CD14-positive monocyte (primary cell): ENCODE data around the gene KCNIP3. TPM values are rescaled to one million over a fixed set of nuclear protein-coding genes. Genes with fewer than 3 reads are reported as not detected.

Experiments used
- DNase-seq, 3 donors: peaks; one replicate each; pipeline ENCODE4 v3.0.0-alpha.2; 2011 to 2022
- H2AFZ ChIP-seq: 2 replicates; pipeline ENCODE4 v1.6.0; 2012; ENCODE audit warnings: mild to moderate bottlenecking, low read depth, low read length, inconsistent platforms; ENCODE audit not compliant: insufficient read depth, poor library complexity, severe bottlenecking
- H3K27ac ChIP-seq, 2 donors: 1 replicate in 1 of 2; 2 replicates in 1 of 2; pipeline ENCODE4 v1.5.1; 2012 to 2013; ENCODE audit warnings: low read length in 2 of 2, control low read depth in 1 of 2, inconsistent platforms in 1 of 2, low read depth in 1 of 2, mild to moderate bottlenecking in 1 of 2
- H3K27me3 ChIP-seq, 2 donors: one replicate each; pipeline versions ENCODE4 v1.6.0 to v1.6.1; 2011 to 2013; ENCODE audit warnings: low read length in 2 of 2; ENCODE audit not compliant: control insufficient read depth in 2 of 2, insufficient read depth in 2 of 2
- H3K36me3 ChIP-seq, 2 donors: replicated peaks in 1 of 2; 1 replicate in 1 of 2; 2 replicates in 1 of 2; pipeline versions ENCODE4 v1.5.1 to v1.6.1; 2012 to 2013; ENCODE audit warnings: low read length in 2 of 2, control low read depth in 1 of 2, inconsistent platforms in 1 of 2, mild to moderate bottlenecking in 1 of 2; ENCODE audit not compliant: insufficient read depth in 2 of 2, control insufficient read depth in 1 of 2
- H3K4me1 ChIP-seq, 2 donors: 1 replicate in 1 of 2; 2 replicates in 1 of 2; pipeline versions ENCODE4 v1.5.1 to v1.6.1; 2012 to 2013; ENCODE audit warnings: low read length in 2 of 2, control low read depth in 1 of 2, inconsistent platforms in 1 of 2, mild to moderate bottlenecking in 1 of 2, moderate library complexity in 1 of 2; ENCODE audit not compliant: insufficient read depth in 2 of 2, control insufficient read depth in 1 of 2
- H3K4me2 ChIP-seq: replicated peaks from 2 replicates; pipeline ENCODE3; 2012; ENCODE audit warnings: low read length, moderate library complexity, mild to moderate bottlenecking; ENCODE audit not compliant: poor library complexity, severe bottlenecking; ENCODE audit errors: extremely low read depth
- H3K4me3 ChIP-seq, 3 experiments: fragments of 200-600 bp in 1 of 3; sonication (generic) in 1 of 3; replicated peaks in 1 of 3; 1 replicate in 2 of 3; 2 replicates in 1 of 3; pipeline ENCODE4 v1.5.1; 2011 to 2013; ENCODE audit warnings: low read length in 3 of 3, mild to moderate bottlenecking in 3 of 3, control low read depth in 2 of 3, low read depth in 2 of 3, inconsistent platforms in 1 of 3, moderate library complexity in 1 of 3
- H3K79me2 ChIP-seq: 2 replicates; pipeline ENCODE4 v1.6.0; 2012; ENCODE audit warnings: mild to moderate bottlenecking, control low read depth, inconsistent platforms, low read length, moderate library complexity; ENCODE audit not compliant: insufficient read depth
- H3K9ac ChIP-seq: 2 replicates; pipeline ENCODE4 v1.6.0; 2017; ENCODE audit warnings: low read length, mild to moderate bottlenecking; ENCODE audit not compliant: insufficient read depth, poor library complexity, severe bottlenecking
- H3K9me3 ChIP-seq, 2 donors: replicated peaks in 1 of 2; 1 replicate in 1 of 2; 2 replicates in 1 of 2; pipeline versions ENCODE4 v1.5.1 to v1.6.1; 2012 to 2013; ENCODE audit warnings: low read length in 2 of 2, control low read depth in 1 of 2; ENCODE audit not compliant: control insufficient read depth in 1 of 2, insufficient read depth in 1 of 2
- H4K20me1 ChIP-seq: 2 replicates; pipeline ENCODE4 v1.6.0; 2012; ENCODE audit warnings: mild to moderate bottlenecking, low read length, control low read depth, moderate library complexity; ENCODE audit not compliant: insufficient read depth
- H3K27ac Mint-ChIP-seq, 7 donors: one replicate each; pipeline ENCODE4 v1.8.0; 2020; ENCODE audit warnings: mild to moderate bottlenecking in 7 of 7, mixed read lengths in 7 of 7, moderate library complexity in 6 of 7, inconsistent platforms in 2 of 7
- H3K27me3 Mint-ChIP-seq, 3 donors: one replicate each; pipeline ENCODE4 v1.8.0; 2021 to 2022; ENCODE audit warnings: low read depth in 3 of 3, mild to moderate bottlenecking in 3 of 3, mixed read lengths in 3 of 3, moderate library complexity in 3 of 3, inconsistent platforms in 1 of 3
- H3K36me3 Mint-ChIP-seq, 2 donors: one replicate each; pipeline ENCODE4 v1.8.0; 2020; ENCODE audit warnings: mixed read lengths in 2 of 2, inconsistent platforms in 1 of 2, mild to moderate bottlenecking in 1 of 2
- H3K4me1 Mint-ChIP-seq: one replicate; pipeline ENCODE4 v1.8.0; 2020; ENCODE audit warnings: mild to moderate bottlenecking, mixed read lengths
- H3K4me3 Mint-ChIP-seq, 2 donors: one replicate each; pipeline ENCODE4 v1.8.0; 2020; ENCODE audit warnings: mild to moderate bottlenecking in 2 of 2, mixed read lengths in 2 of 2, moderate library complexity in 1 of 2
- H3K9me3 Mint-ChIP-seq, 7 donors: one replicate each; pipeline ENCODE4 v1.8.0; 2020 to 2022; ENCODE audit warnings: mixed read lengths in 7 of 7, mild to moderate bottlenecking in 6 of 7, moderate library complexity in 6 of 7, inconsistent platforms in 2 of 7
- WGBS: methylation state at CpG from one replicate; pipeline ENCODE4 v1.1.5; 2013; ENCODE audit warnings: missing lambda C conversion rate; ENCODE audit not compliant: insufficient coverage; 5-methylcytosine and 5-hydroxymethylcytosine counted together
- intact Hi-C, 2 donors: fragments of 100-400 bp; cut with micrococcal nuclease; formaldehyde crosslinking; loops; one replicate each; pipeline versions ENCODE4 v1.15.0 to v1.15.1; 2023
- polyA plus RNA-seq, 3 donors: library from polyadenylated mRNA; depleted of rRNA in 1 of 3; unstranded in 2 of 3; stranded (reverse) in 1 of 3; fragments of 300-500 nt in 2 of 3; fragments of >200 nt in 1 of 3; fragmentation: Illumina TruSeq in 2 of 3; gene quantifications; 1 replicate in 2 of 3; 2 replicates in 1 of 3; pipeline ENCODE4 v1.2.3, GENCODE V29; 2012 to 2021
- TF ChIP-seq, protein P1 (sequence below): fragments of 200-600 bp; IDR thresholded peaks from one replicate; pipeline ENCODE4 v1.8.0; 2022; ENCODE audit warnings: antibody characterized with exemption, mild to moderate bottlenecking

The KCNIP3 gene
- polyA plus RNA-seq, 3 donors: not detected

GRCh38 chr2:95350368-95350767 lies 53.2 kb downstream of the KCNIP3 start:
- H3K4me1 ChIP-seq: peaks cover 5 to 8% of the 10 kb centered on the region in 2 donors
- H3K9me3 ChIP-seq: no peaks in the 10 kb centered on the region
- H3K4me2 ChIP-seq: no peak overlapping the region
- Mint-ChIP-seq H3K4me1 (peaks cover 5% of the 10 kb centered on the region), H3K9me3 (peaks cover 0 to 6% (median 3%) of the 10 kb centered on the region in 7 donors), H3K4me3 (no peak overlapping the region), H3K27ac (no peak overlapping the region), H3K36me3 (no peaks in the 10 kb centered on the region), H3K27me3 (peaks cover 25 to 42% (median 29%) of the 10 kb centered on the region in 3 donors)
- H3K36me3 ChIP-seq: no peaks in the 10 kb centered on the region
- WGBS: 79% methylated on average over 3 of the region's 7 CpGs
- TF ChIP-seq, protein P1, sequence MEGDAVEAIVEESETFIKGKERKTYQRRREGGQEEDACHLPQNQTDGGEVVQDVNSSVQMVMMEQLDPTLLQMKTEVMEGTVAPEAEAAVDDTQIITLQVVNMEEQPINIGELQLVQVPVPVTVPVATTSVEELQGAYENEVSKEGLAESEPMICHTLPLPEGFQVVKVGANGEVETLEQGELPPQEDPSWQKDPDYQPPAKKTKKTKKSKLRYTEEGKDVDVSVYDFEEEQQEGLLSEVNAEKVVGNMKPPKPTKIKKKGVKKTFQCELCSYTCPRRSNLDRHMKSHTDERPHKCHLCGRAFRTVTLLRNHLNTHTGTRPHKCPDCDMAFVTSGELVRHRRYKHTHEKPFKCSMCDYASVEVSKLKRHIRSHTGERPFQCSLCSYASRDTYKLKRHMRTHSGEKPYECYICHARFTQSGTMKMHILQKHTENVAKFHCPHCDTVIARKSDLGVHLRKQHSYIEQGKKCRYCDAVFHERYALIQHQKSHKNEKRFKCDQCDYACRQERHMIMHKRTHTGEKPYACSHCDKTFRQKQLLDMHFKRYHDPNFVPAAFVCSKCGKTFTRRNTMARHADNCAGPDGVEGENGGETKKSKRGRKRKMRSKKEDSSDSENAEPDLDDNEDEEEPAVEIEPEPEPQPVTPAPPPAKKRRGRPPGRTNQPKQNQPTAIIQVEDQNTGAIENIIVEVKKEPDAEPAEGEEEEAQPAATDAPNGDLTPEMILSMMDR: no peak
- no peaks in the 10 kb centered on the region for H3K79me2 ChIP-seq
- no peak overlapping the region for H3K27ac ChIP-seq
- no peaks in the 10 kb centered on the region for H4K20me1 ChIP-seq
- intact Hi-C loops: no loop called here
- no peak overlapping the region for H3K4me3 ChIP-seq
- DNase-seq: no peak
- H3K9ac ChIP-seq: no peak overlapping the region
- no peak overlapping the region for H2AFZ ChIP-seq
- H3K27me3 ChIP-seq: peaks cover 0 to 23% of the 10 kb centered on the region in 2 donors

- DNase-seq: no peak
- TF ChIP-seq, protein P1: no peak
Observed at GRCh38 chr2:95350774-95351597, 53.8 kb downstream of the KCNIP3 start.

More at GRCh38 chr2:95350774-95351597, 53.8 kb downstream of the KCNIP3 start:
- peaks cover 19 to 36% (median 24%) of the 10 kb centered on the region in 3 donors for H3K27me3 Mint-ChIP-seq
- H3K9me3 Mint-ChIP-seq: peaks cover 0 to 8% (median 3%) of the 10 kb centered on the region in 7 donors
- intact Hi-C loops: no loop called here
- no peak overlapping the region for H3K9ac ChIP-seq
- no peak overlapping the region for H3K4me3 Mint-ChIP-seq
- no peak overlapping the region for H3K4me3 ChIP-seq
- H3K36me3 Mint-ChIP-seq: no peaks in the 10 kb centered on the region
- WGBS: 92% methylated on average over 13 of the region's 13 CpGs
- no peak overlapping the region for H3K27ac ChIP-seq
- H4K20me1 ChIP-seq: no peaks in the 10 kb centered on the region
- H2AFZ ChIP-seq: no peak overlapping the region
- no peaks in the 10 kb centered on the region for H3K9me3 ChIP-seq
- no peaks in the 10 kb centered on the region for H3K4me1 Mint-ChIP-seq
- H3K27ac Mint-ChIP-seq: no peak overlapping the region
- H3K4me1 ChIP-seq: peaks cover under 1 to 2% of the 10 kb centered on the region in 2 donors
- no peaks in the 10 kb centered on the region for H3K36me3 ChIP-seq
- H3K4me2 ChIP-seq: no peak overlapping the region
- H3K79me2 ChIP-seq: no peaks in the 10 kb centered on the region
- peaks cover 0 to 17% of the 10 kb centered on the region in 2 donors for H3K27me3 ChIP-seq
